Ureter (tissue), 1 donor: ENCODE results near the gene RBBP8. TPM values are rescaled to one million over a fixed set of nuclear protein-coding genes. Genes with fewer than 3 reads are reported as not detected.

ENCODE experiments used
- DNase-seq: peaks from one replicate; pipeline ENCODE4 v3.0.0-alpha.2; 2020; ENCODE audit warnings: low spot score
- total RNA-seq: library from RNA; stranded (reverse); gene quantifications from one replicate; pipeline ENCODE4 v1.2.4, GENCODE V29; 2023
- donor health status: DM: yes; HTN: yes; CAD: no.

The RBBP8 gene
- total RNA-seq, 1 donor from 2014 or later: 93.0 TPM

DNA sequence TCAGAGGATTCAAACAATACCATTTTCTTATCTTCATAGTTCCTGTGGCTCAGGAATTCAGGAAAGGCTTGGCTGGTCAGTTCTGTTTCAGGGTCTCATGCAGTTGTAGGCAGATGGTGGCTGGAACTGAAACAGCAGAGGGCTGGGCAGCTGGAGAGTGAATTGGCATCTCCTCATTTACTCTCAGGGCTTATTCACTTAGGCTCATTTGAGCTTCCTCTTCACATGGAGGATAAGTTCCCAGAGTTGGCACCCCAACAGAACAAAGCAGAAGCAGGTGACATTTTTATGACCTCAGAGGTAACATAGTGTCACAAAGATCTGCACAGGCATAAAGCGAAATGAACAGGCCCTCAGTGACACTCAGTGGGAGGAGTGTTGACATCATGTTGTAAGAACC lies 66.1 kb downstream of the RBBP8 start:
- no peak for DNase-seq

DNA sequence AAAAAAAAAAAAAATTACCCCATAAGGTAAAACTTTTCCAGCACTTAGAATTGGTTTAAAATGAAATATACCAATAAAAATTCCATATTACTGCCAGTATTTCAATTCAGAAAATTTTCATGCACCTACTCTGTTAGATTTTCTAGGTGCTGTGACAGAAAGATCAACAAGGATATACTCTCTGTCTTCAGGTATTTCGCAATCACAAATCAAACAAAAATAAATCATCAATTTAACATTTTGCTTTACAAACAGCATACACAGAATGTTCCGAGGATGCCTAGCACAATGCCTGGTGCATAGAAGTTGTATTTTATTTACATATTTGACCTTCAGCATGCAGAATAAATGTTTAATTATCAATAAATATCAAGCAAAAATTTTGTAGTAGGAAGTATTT lies 66.5 kb downstream of the RBBP8 start:
- no peak for DNase-seq

- DNase-seq: no peak
Measured at GRCh38 chr18:23003289-23003688, 70.2 kb downstream of the RBBP8 start.

DNA sequence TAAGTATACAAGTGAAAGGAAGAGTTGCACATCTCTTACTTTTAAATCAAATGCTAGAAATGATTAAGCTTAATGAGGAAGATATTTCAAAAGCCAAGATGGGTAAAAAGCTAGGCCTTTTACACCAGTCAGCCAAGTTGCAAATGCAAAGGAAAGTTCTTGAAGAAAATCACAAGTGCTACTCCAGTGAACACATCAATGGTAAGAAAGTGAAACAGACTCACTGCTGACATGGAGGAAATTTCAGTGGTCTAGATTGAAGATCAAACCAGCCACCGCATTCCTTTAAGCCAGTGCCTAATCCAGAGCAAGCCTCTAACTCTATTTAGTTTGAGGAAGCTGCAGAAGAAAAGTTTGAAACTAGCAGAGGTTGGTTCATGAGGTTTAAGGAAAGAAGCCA lies 79.1 kb downstream of the RBBP8 start:
- DNase-seq: no peak

- DNase-seq: no peak
Measured at GRCh38 chr18:23020555-23021294, 87.6 kb downstream of the RBBP8 start.

GRCh38 chr18:23021623-23022022 lies 88.5 kb downstream of the RBBP8 start:
- no peak for DNase-seq

GRCh38 chr18:23032030-23032582 lies 99.0 kb downstream of the RBBP8 start:
- DNase-seq: no peak

DNA sequence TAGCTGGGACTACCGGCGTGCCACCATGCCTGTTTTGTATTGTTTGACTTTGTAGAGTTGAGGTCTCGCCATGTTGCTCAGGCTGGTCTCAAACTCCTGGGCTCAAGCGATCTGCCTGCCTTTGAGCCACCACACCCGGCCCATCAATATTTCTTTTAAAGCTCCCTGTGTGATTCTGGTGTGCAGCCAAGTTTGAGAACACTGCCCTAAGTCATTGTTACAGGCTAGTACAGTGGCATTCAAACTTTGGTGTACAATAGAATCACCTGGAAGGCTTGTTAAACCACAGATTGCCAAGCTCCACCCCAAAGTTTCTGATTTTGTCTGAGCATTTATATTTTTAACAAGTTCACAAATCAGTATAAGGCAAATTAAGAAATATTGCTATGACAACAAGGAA lies 99.9 kb downstream of the RBBP8 start:
- no peak for DNase-seq

DNA sequence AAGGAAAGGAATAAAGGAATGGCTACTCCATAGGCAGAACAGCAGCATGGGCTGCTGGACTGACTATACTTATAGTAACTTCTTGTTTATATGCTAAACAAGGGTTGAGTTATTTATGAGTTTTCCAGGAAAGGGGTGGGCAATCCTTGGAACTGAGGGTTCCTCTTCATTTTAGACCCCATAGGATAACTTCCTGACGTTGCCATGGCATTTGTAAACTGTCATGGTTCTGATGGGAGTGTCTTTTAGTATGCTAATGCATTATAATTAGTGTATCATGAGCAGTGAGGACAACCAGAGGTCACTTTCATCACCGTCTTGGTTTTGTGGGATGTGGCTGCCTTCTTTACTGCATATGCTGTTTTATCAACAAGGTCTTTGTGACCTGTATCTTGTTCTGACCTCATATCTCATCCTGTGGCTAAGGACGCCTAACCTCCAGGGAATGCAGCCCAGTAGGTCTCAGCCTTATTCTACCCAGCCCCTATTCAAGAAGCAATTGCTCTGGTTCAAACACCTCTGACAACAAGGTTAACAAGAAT lies 103.6 kb downstream of the RBBP8 start:
- no peak for DNase-seq

GRCh38 chr18:23037646-23038045 lies 104.5 kb downstream of the RBBP8 start:
- no peak for DNase-seq

DNA sequence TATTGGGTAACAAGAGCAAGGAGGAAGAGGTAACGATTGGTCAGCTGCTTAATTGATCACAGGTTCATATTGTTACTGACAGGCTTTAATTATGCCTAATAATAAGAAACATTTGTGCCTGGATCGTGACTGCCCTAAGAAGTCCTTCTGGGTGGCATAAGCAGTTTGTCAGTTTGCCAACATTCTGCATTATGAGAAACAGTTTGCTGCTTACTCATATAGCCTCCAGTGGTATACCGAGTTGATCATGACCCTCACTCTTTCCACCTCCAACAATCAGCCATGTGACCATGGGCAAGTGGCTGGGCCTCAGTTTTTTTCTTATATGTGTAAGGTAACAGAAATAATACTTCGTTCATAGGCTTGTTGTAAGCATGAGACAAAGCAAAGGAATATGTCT lies 105.6 kb downstream of the RBBP8 start:
- no peak for DNase-seq

DNA sequence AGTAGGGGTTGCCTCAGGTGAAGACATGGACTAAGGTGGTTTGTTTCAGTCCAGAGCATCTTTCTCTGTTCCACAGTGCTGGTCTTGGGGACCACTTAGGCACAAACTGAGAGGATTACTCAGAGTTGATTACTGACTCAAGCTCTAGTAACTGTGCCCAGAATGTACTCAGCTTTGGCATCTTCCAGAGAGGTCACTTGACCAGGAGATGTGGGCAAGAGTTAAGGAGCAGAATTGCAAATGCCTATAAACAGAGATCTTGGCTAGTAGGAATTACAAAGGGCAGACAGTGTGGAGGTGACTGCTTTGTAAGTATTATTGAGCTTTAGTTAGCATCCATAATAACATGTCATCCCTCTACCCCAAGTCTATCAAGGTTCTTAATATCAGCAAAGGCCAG lies 109.0 kb downstream of the RBBP8 start:
- DNase-seq: no peak

DNA sequence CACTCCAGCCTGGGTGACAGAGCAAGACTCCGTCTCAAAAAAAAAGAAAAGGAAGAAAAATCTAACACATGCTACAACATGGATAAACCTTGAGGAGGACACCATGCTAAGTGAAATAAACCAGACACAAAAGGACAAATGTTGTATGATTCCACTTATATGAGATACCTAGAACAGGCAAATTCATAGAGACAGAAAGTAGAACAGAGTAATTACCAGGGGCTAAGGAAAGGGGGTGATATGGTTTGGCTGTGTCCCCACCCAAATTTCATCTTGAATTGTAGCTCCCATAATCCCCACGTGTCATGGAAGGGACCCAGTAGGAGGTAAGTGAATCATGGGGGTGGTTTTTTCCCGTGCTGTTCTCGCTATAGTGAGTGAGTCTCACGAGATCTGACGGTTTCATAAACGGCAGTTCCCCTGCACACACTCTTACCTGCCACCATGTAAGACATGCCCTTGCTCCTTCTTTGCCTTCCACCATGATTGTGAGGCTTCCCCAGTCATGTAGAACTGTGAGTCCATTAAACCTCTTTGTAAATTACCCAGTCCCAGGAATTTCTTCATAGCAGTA lies 110.8 kb downstream of the RBBP8 start:
- no peak for DNase-seq

GRCh38 chr18:23049698-23050373 lies 116.7 kb downstream of the RBBP8 start:
- no peak for DNase-seq

GRCh38 chr18:23053776-23054457 lies 120.8 kb downstream of the RBBP8 start:
- DNase-seq: no peak

- no peak for DNase-seq
Measured at GRCh38 chr18:23054553-23054952, 121.4 kb downstream of the RBBP8 start.

DNA sequence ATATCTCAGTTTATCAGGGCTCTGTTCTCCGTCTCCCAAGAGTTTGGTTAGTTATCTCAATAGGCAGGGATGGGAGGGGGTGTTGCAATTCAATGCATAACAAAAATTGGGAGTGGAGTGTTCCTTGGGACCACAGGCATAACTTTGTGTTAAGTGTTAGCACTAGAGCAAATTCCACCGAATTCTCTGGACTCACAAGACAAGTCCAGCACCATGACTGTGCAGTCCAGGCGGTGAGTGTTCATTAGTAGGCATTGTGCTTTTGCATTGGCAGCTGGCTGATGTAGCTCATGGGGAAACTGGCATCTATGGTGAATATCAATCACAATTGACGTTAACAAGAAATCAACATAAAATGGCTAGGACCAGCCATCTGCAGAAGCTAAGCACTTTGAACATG lies 123.2 kb downstream of the RBBP8 start:
- DNase-seq: no peak

- no peak for DNase-seq
Measured at GRCh38 chr18:23057096-23057495, 124.0 kb downstream of the RBBP8 start.

DNA sequence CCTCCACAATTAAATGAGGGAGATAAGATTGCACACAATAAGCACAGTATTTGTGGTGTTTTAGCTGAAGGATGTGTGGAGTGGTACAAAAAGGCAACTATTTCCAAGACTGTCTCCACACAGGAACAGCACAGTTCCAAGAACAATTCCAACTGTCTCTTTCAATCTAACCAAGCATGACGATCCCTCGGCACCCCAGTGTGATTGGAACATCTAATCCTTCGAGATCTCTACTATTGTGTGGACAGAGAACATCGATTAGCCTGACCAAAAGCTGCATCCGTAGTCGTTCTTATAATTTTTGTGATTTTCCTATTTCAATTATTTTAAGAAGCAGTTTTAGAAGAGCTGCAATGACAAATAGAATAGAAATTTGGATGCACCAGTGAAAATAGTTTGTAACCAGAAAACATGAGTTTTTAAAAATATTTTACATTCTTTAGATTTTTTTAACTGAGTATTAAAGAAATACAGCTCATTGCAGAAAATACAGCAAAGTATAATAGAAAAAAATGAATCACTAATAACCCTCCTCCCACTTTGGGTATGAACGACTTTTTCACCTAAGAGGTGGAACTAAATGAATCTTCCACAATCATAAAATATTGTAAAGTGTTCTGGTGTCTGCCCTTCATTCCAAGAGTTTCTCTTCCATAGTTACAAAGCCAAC lies 125.8 kb downstream of the RBBP8 start:
- DNase-seq: no peak

DNA sequence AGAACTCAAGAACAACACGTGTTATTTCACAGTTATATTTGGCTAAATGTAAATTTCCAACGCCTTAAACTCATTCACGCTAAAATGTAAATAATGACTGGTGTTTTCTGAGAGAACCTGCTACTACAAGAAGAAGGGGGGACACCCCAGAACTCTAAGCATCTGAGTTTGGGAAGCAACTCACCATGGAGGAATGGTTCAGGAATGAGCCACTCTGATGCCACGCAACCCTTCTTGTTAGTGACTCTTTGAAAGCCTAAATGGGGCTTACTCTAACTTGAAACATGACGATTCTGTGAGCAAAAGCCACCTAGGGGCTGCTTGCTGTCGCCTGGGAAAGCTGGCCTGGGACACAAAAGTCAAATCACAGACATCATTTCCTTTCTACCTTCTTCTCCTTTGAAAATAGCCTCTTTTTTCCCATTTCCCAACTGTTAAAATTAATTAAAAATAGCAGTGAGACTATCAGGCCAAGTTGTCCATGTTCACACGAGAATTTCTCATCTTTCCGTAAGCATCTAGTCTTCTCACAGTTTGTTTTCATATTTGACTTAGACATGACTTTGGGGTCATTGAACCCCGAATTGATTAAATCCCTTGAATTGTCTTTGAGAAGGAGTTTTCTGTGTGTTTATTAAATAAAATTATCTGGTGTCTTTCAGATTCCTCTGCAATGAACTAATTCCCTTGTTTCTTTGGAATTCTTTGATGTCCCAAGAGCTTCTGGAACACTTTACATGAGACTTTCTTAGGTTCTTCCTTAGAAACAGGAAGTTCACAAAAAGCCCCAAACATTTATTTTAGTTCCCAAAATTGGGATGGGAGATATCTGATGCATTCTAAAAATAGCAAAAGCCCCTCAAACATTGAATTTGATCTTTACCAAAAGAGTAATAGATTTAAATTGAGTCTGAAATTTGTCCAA lies 126.7 kb downstream of the RBBP8 start:
- DNase-seq: no peak
